Measurements from ENCODE around the gene DAAM2.

Gene DAAM2

GRCh38 chr6:39794231-39794630, 2.1 kb downstream of the DAAM2 start:
- peak overlapping the region; percentile 86 to 95 for H3K27ac ChIP-seq
- TF ChIP-seq CTCF (IDR thresholded peaks at IDR 0.05): peak; percentile 7 to 21

GRCh38 chr6:39797751-39798150, 5.6 kb downstream of the DAAM2 start:
- peak overlapping the region in 1 of 2 donors; percentile 95 for H3K27ac ChIP-seq
- H3K36me3 ChIP-seq: no peaks in the 10 kb centered on the region
- intact Hi-C loops (cut with DNase I; ENCODE audit: low total_unique reads): no loop called here

More at GRCh38 chr6:39794231-39794630, 2.1 kb downstream of the DAAM2 start:
- intact Hi-C loops (cut with DNase I; ENCODE audit: low total_unique reads): no loop called here
- peaks cover 0 to 73% (median 36%) of the 10 kb centered on the region in 4 donors for H3K4me1 ChIP-seq
- H3K4me3 ChIP-seq: peak overlapping the region; percentile 63 to 82
- H3K9me3 ChIP-seq: no peaks in the 10 kb centered on the region
- no peak for DNase-seq
- H3K27me3 ChIP-seq: no peaks in the 10 kb centered on the region
- H3K36me3 ChIP-seq: no peaks in the 10 kb centered on the region

GRCh38 chr6:39800034-39801032, 8.2 kb downstream of the DAAM2 start:
- Histone ChIP-seq H3K36me3 (no peaks in the 10 kb centered on the region), H3K4me3 (no peak overlapping the region), H3K27ac (peak overlapping the region in 1 of 2 donors; percentile 54), H3K9me3 (no peaks in the 10 kb centered on the region), H3K4me1 (peaks cover 3 to 97% (median 61%) of the 10 kb centered on the region in 4 donors), H3K27me3 (no peaks in the 10 kb centered on the region)
- DNase-seq: no peak
- TF ChIP-seq CTCF (IDR thresholded peaks at IDR 0.05): no peak
- intact Hi-C loops (cut with DNase I; ENCODE audit: low total_unique reads): no loop called here

More at GRCh38 chr6:39797751-39798150, 5.6 kb downstream of the DAAM2 start:
- H3K4me3 ChIP-seq: no peak overlapping the region
- TF ChIP-seq CTCF (IDR thresholded peaks at IDR 0.05): no peak
- H3K9me3 ChIP-seq: no peaks in the 10 kb centered on the region
- no peak for DNase-seq
- H3K27me3 ChIP-seq: no peaks in the 10 kb centered on the region
- peaks cover 3 to 90% (median 51%) of the 10 kb centered on the region in 4 donors for H3K4me1 ChIP-seq

- H3K4me1 ChIP-seq: peaks cover 3 to 97% (median 56%) of the 10 kb centered on the region in 4 donors
- H3K27me3 ChIP-seq: no peaks in the 10 kb centered on the region
- DNase-seq: no peak
- no peak overlapping the region for H3K4me3 ChIP-seq
- no peak for TF ChIP-seq CTCF (IDR thresholded peaks at IDR 0.05)
- peak overlapping the region; percentile 54 to 62 for H3K27ac ChIP-seq
- no peaks in the 10 kb centered on the region for H3K36me3 ChIP-seq
- H3K9me3 ChIP-seq: no peaks in the 10 kb centered on the region
- intact Hi-C loops (cut with DNase I; ENCODE audit: low total_unique reads): no loop called here
Observed at GRCh38 chr6:39801456-39802251, 9.5 kb downstream of the DAAM2 start.

GRCh38 chr6:39803872-39804271, 11.7 kb downstream of the DAAM2 start:
- intact Hi-C loops (cut with DNase I; ENCODE audit: low total_unique reads): no loop called here
- DNase-seq: no peak
- H3K4me1 ChIP-seq: peaks cover 3 to 91% (median 54%) of the 10 kb centered on the region in 4 donors
- no peaks in the 10 kb centered on the region for H3K27me3 ChIP-seq
- H3K4me3 ChIP-seq: no peak overlapping the region
- H3K27ac ChIP-seq: peak overlapping the region in 1 of 2 donors; percentile 25
- H3K9me3 ChIP-seq: no peaks in the 10 kb centered on the region
- H3K36me3 ChIP-seq: no peaks in the 10 kb centered on the region
- no peak for TF ChIP-seq CTCF (IDR thresholded peaks at IDR 0.05)

Measured in tibial artery (tissue), 4 donors.